GM12892 (cell line): ENCODE data around the gene GEMIN8.

ENCODE experiments used
- POLR2A ChIP-seq: IDR thresholded peaks from 2 replicates; pipeline ENCODE4 v1.6.1; 2011; ENCODE audit warnings: low read depth, low read length, control low read depth
- POLR2AphosphoS5 ChIP-seq: IDR thresholded peaks from 2 replicates; pipeline ENCODE4 v1.6.1; 2011; ENCODE audit warnings: low read depth, low read length, control low read depth

- no peak for TF ChIP-seq POLR2A
- no peak for TF ChIP-seq POLR2AphosphoS5
These were observed 460 bp upstream of the GEMIN8 start for GRCh38 chrX:14030174-14030530.
